CD4-positive, CD25-positive, alpha-beta regulatory T cell (primary cell): Measurements from ENCODE around the gene BRPF3. TPM values are rescaled to one million over a fixed set of nuclear protein-coding genes. Genes with fewer than 3 reads are reported as not detected.
A peak's percentile ranks its signal among the peaks of the same experiment; 100 is the strongest.

Experiments
- ATAC-seq, 2 donors: fragments of 150-1000 bp; cut with Tn5 transposase; one replicate each; pipeline ENCODE4 v1.10.0; 2021; ENCODE audit warnings: low read depth in 2 of 2, moderate number of reproducible peaks in 2 of 2, moderate library complexity in 1 of 2
- DNase-seq, 3 donors: peaks; one replicate each; pipeline versions ENCODE4 v3.0.0 to v3.0.0-alpha.2; 2012 to 2022; ENCODE audit warnings: mixed read lengths in 1 of 3
- H3K27ac ChIP-seq: one replicate; pipeline ENCODE4 v1.7.0; 2013; ENCODE audit warnings: mild to moderate bottlenecking, low read length; ENCODE audit not compliant: insufficient read depth, poor library complexity, severe bottlenecking
- H3K27me3 ChIP-seq: one replicate; pipeline ENCODE4 v1.7.0; 2013; ENCODE audit warnings: low read length; ENCODE audit not compliant: control insufficient read depth, insufficient read depth
- H3K36me3 ChIP-seq: one replicate; pipeline ENCODE4 v1.7.0; 2013; ENCODE audit warnings: mild to moderate bottlenecking, low read length, moderate library complexity; ENCODE audit not compliant: control insufficient read depth, insufficient read depth
- H3K4me1 ChIP-seq: 2 replicates; pipeline ENCODE4 v1.7.0; 2013; ENCODE audit warnings: mild to moderate bottlenecking, low read length; ENCODE audit not compliant: insufficient read depth, control insufficient read depth, poor library complexity, severe bottlenecking
- H3K4me3 ChIP-seq: one replicate; pipeline ENCODE4 v1.7.0; 2013; ENCODE audit warnings: low read depth, mild to moderate bottlenecking, low read length, moderate library complexity
- H3K9me3 ChIP-seq, 2 experiments: 1 replicate in 1 of 2; 2 replicates in 1 of 2; pipeline ENCODE4 v1.7.0; 2013; ENCODE audit warnings: low read length in 2 of 2, mild to moderate bottlenecking in 1 of 2, moderate library complexity in 1 of 2; ENCODE audit not compliant: control insufficient read depth in 2 of 2
- H3K27ac Mint-ChIP-seq, 3 donors: one replicate each; pipeline ENCODE4 v1.8.0; 2020 to 2022; ENCODE audit warnings: mild to moderate bottlenecking in 3 of 3, mixed read lengths in 3 of 3, moderate library complexity in 2 of 3
- H3K27me3 Mint-ChIP-seq: one replicate; pipeline ENCODE4 v1.8.0; 2022; ENCODE audit warnings: mild to moderate bottlenecking, mixed read lengths
- H3K36me3 Mint-ChIP-seq: one replicate; pipeline ENCODE4 v1.8.0; 2020; ENCODE audit warnings: mixed read lengths
- H3K4me1 Mint-ChIP-seq, 4 donors: one replicate each; pipeline ENCODE4 v1.8.0; 2020 to 2022; ENCODE audit warnings: mixed read lengths in 4 of 4, mild to moderate bottlenecking in 1 of 4
- H3K4me3 Mint-ChIP-seq, 4 donors: one replicate each; pipeline ENCODE4 v1.8.0; 2020 to 2022; ENCODE audit warnings: mild to moderate bottlenecking in 4 of 4, mixed read lengths in 4 of 4, moderate library complexity in 3 of 4
- H3K9me3 Mint-ChIP-seq, 7 donors: one replicate each; pipeline ENCODE4 v1.8.0; 2020 to 2022; ENCODE audit warnings: mixed read lengths in 7 of 7, mild to moderate bottlenecking in 3 of 7, moderate library complexity in 2 of 7
- polyA plus RNA-seq, 4 donors: library from polyadenylated mRNA; unstranded; fragments of 300-500 nt; fragmentation: Illumina TruSeq; gene quantifications; one replicate each; pipeline ENCODE4 v1.2.3, GENCODE V29; 2021
- total RNA-seq: library from RNA; stranded (reverse); gene quantifications from one replicate; pipeline ENCODE4 v1.2.3, GENCODE V29; 2022

Gene BRPF3
- total and polyA plus RNA-seq, 5 donors from 2014 or later: 3.2 to 37.7 (median 4.4) TPM

DNA sequence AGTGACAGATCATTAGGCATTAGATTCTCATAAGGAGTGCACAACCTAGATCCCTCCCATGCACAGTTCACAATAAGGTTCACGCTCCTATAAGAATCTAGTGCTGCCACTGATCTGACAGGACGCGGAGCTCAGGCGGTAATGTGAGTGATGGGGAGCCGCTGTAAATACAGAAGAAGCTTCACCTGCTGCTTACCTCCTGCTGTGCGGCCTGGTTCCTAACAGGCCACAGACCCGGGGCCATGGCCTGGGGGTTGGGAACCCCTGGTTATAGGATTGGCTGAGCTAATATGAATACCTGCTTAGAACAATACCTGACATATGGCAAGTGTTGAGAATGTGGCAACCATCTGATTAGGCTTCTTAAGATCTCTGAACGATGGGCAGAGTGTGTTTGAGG is 75.7 kb downstream of the BRPF3 start:
- Mint-ChIP-seq H3K4me3 (no peak overlapping the region), H3K36me3 (no peaks in the 10 kb centered on the region), H3K4me1 (no peaks in the 10 kb centered on the region), H3K27me3 (peaks cover 17% of the 10 kb centered on the region), H3K27ac (peak overlapping the region in 1 of 3 donors; percentile 13), H3K9me3 (peaks cover 0 to 4% (median 0%) of the 10 kb centered on the region in 7 donors)
- Histone ChIP-seq H3K27me3 (peaks cover 6% of the 10 kb centered on the region), H3K27ac (no peak overlapping the region), H3K36me3 (no peaks in the 10 kb centered on the region), H3K4me1 (no peaks in the 10 kb centered on the region), H3K9me3 (no peaks in the 10 kb centered on the region), H3K4me3 (no peak overlapping the region)
- DNase-seq (no peak), ATAC-seq (no peak)

DNA sequence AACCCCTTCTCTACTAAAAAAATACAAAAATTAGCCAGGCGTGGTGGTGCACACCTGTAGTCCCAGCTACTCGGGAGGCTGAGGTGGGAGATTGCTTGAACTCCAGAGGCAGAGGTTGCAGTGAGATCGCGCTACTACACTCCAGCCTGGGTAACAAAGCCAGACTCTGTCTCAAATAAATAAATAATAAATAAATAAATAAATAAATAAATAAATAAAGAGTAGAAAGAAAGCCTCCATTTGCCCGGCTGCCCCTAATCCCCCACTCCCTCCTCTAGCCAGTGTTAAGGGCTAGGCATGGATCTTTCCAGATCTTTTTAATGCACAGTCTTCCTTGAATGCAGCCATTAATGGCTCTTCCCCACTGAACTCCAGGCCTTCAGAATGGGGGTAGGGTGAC is 76.5 kb downstream of the BRPF3 start:
- Mint-ChIP-seq H3K9me3 (peaks cover 0 to 3% (median 0%) of the 10 kb centered on the region in 7 donors), H3K27ac (no peak overlapping the region), H3K4me1 (no peaks in the 10 kb centered on the region), H3K36me3 (no peaks in the 10 kb centered on the region), H3K4me3 (no peak overlapping the region), H3K27me3 (peaks cover 21% of the 10 kb centered on the region)
- Histone ChIP-seq H3K27me3 (peaks cover 8% of the 10 kb centered on the region), H3K4me1 (no peaks in the 10 kb centered on the region), H3K36me3 (no peaks in the 10 kb centered on the region), H3K4me3 (no peak overlapping the region), H3K27ac (no peak overlapping the region), H3K9me3 (no peaks in the 10 kb centered on the region)
- DNase-seq (no peak), ATAC-seq (no peak)

DNA sequence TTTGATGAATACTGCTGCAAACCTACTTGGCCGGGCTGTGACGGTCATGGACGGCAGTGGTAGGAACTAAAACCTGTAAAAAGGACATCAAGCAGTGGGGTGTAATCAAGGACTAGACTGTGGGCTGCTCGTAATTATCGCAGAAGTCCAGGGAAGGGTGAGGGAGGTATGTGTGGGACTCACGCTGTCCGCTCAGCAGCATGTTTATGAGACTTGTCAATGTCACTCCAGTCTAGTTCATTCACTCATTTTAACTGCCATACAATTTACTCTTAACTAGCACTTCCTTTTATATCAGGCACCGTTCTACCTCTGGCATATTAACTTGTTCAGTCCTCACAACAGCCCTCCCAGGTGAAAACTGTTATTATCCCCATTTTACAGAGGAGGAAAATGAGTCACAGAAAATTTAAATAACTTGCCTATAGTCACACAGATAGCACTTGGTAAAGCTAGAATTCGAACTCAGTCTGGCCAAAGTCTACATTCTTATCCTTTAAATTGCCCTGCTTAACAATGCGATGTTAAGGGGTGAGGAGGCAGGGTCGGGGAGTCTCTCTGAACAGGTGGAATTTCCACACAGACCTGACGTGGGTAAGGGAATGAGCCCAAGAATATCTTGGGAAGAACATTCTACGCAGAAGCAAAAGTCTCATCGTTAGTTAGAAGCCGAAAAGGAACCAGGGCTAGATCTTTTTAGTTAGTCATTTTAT is 77.4 kb downstream of the BRPF3 start:
- Histone ChIP-seq H3K9me3 (no peaks in the 10 kb centered on the region), H3K27me3 (peaks cover 8% of the 10 kb centered on the region), H3K27ac (no peak overlapping the region), H3K36me3 (no peaks in the 10 kb centered on the region), H3K4me3 (no peak overlapping the region), H3K4me1 (no peaks in the 10 kb centered on the region)
- DNase-seq: no peak
- H3K4me3 Mint-ChIP-seq: no peak overlapping the region
- peaks cover 0 to 3% (median 0%) of the 10 kb centered on the region in 7 donors for H3K9me3 Mint-ChIP-seq
- H3K27me3 Mint-ChIP-seq: peaks cover 29% of the 10 kb centered on the region
- no peak for ATAC-seq
- H3K27ac Mint-ChIP-seq: no peak overlapping the region
- no peaks in the 10 kb centered on the region for H3K4me1 Mint-ChIP-seq
- H3K36me3 Mint-ChIP-seq: no peaks in the 10 kb centered on the region

DNA sequence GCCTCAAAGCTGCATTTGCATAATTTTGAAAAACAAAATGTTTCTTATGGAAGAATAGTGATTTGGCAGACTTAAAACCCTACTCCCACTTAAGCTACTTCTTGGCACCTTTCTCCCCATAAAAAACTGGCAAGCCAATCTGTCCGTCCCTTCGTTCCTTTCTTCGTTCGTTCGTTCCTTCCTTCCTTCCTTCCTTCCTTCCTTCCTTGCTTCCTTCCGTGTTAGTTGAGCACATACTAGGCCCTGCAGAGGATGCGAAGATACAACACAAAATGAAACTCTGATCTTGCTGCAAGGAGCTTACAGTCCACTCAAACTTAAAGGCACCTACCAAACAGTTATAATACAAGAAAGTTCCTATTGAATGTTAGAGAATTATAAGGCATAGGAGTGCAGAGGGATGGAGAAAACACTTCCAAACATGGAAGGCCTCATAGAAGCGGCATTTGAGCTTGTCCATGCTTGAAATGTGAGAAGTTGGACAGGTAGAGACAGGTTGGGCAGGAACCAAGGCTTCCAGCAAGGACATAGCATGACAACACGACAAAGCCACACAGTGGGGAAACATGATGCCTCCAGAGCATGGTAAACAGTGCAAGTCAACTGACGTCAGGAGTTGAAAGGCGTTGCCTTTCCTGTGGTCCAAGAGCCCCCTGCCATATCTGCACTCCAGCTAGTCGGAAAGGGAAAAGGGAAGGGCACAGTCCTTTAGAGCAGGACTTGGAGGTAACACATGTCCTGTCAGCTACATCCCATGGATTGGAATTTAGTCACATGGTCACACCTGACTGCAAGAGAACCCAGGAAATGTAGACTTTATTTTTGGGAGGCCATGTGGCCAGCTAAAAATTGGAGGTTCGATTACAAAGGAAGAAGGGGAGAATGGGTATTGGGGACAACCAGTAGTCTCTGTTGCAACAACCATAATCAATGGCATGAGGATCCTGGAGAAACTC is 80.3 kb downstream of the BRPF3 start:
- no peak for ATAC-seq
- H3K27me3 ChIP-seq: peaks cover 19% of the 10 kb centered on the region
- Mint-ChIP-seq H3K27me3 (peaks cover 49% of the 10 kb centered on the region), H3K27ac (no peak overlapping the region), H3K9me3 (peaks cover 0 to 1% (median 0%) of the 10 kb centered on the region in 7 donors), H3K4me1 (no peaks in the 10 kb centered on the region), H3K36me3 (no peaks in the 10 kb centered on the region), H3K4me3 (no peak overlapping the region)
- H3K4me3 ChIP-seq: no peak overlapping the region
- no peaks in the 10 kb centered on the region for H3K36me3 ChIP-seq
- no peak for DNase-seq
- no peaks in the 10 kb centered on the region for H3K9me3 ChIP-seq
- no peaks in the 10 kb centered on the region for H3K4me1 ChIP-seq
- H3K27ac ChIP-seq: no peak overlapping the region

DNA sequence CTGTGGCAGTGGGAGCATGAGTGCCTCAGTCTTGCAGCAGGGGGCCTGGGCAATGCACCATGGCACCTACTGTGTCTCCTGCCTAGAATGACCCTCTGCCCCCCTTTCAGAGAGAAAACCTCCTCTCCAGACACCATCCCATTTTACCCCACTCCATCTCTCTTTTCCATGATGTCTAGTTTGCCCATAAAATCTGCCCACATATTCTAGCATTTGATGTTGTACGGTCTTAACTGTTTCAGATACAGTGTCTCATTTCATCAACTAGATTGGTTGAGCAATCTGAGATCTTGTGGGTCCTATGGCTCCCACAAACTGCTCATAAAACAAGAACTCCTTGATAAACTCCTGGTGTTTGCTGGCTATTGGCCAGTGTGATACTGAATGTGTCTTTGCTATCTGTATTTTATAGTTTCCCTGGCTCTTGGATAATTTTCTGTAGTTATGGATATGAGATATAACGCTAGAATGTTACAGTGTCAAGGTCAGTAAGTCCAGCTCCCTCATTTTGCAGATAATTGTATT is 81.5 kb downstream of the BRPF3 start:
- DNase-seq (no peak), ATAC-seq (no peak)
- Mint-ChIP-seq H3K4me3 (no peak overlapping the region), H3K27me3 (peaks cover 45% of the 10 kb centered on the region), H3K4me1 (no peaks in the 10 kb centered on the region), H3K27ac (no peak overlapping the region), H3K36me3 (no peaks in the 10 kb centered on the region), H3K9me3 (peaks cover 0 to 1% (median 0%) of the 10 kb centered on the region in 7 donors)
- Histone ChIP-seq H3K27ac (no peak overlapping the region), H3K4me1 (no peaks in the 10 kb centered on the region), H3K27me3 (peaks cover 19% of the 10 kb centered on the region), H3K4me3 (no peak overlapping the region), H3K36me3 (no peaks in the 10 kb centered on the region), H3K9me3 (no peaks in the 10 kb centered on the region)

DNA sequence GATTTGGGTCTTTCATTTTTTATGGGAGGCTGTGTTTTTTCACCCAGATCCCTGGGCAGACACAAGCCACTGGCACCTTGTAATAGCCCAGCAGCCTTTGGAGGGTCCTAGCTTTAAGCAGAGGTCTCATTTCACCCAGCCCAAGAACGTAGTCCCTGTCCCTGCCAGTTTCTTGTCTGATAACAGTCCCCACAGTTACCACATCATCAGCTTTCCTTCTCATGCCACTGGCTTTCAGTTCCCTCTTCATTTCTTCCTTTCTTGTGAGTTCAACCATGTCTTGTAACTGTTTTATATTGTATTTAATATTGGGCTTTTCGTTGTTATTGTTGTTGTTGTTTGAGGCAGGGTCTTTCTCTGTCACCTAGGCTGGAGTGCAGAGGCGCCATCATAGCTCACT is 83.9 kb downstream of the BRPF3 start:
- H3K4me3 ChIP-seq: no peak overlapping the region
- H3K27ac ChIP-seq: no peak overlapping the region
- no peaks in the 10 kb centered on the region for H3K4me1 ChIP-seq
- Mint-ChIP-seq H3K9me3 (no peaks in the 10 kb centered on the region), H3K27ac (no peak overlapping the region), H3K27me3 (peaks cover 60% of the 10 kb centered on the region), H3K4me1 (peaks cover 0 to 2% (median 0%) of the 10 kb centered on the region in 4 donors), H3K36me3 (no peaks in the 10 kb centered on the region), H3K4me3 (no peak overlapping the region)
- H3K9me3 ChIP-seq: no peaks in the 10 kb centered on the region
- ATAC-seq (no peak), DNase-seq (no peak)
- peaks cover 35% of the 10 kb centered on the region for H3K27me3 ChIP-seq
- H3K36me3 ChIP-seq: no peaks in the 10 kb centered on the region

DNA sequence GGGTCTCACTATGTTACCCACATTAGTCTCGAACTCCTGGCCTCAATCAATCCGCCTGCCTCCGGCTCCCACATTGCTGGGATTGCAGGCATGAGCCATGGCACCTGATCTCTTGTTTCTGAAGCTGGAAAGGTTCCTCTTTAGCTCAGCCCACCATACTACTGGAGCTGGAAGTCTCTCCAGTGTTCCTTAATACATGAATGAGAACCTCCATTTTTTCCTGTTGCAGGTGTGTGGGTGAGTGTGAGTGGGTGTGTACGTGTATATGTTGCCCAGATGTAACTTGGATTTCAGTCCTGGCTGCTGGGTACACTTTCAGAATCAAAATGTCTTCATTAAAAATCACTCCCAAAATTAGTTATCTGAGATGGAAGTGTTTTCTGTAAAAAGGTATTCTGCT is 84.4 kb downstream of the BRPF3 start:
- no peak overlapping the region for H3K27ac Mint-ChIP-seq
- Histone ChIP-seq H3K27ac (no peak overlapping the region), H3K36me3 (no peaks in the 10 kb centered on the region), H3K27me3 (peaks cover 38% of the 10 kb centered on the region), H3K9me3 (no peaks in the 10 kb centered on the region), H3K4me1 (no peaks in the 10 kb centered on the region), H3K4me3 (no peak overlapping the region)
- peaks cover 61% of the 10 kb centered on the region for H3K27me3 Mint-ChIP-seq
- no peaks in the 10 kb centered on the region for H3K9me3 Mint-ChIP-seq
- no peak for ATAC-seq
- H3K4me3 Mint-ChIP-seq: no peak overlapping the region
- H3K4me1 Mint-ChIP-seq: peaks cover 0 to 2% (median 0%) of the 10 kb centered on the region in 4 donors
- no peak for DNase-seq
- no peaks in the 10 kb centered on the region for H3K36me3 Mint-ChIP-seq
